NCI-H69 (cell line): ENCODE results near the gene DECR2.
"Not testable (repeated sequence)": the region's sequence is repeated elsewhere in the genome, so short reads cannot be mapped to it uniquely, and the experiment has no call there.

ENCODE experiments used
- DNase-seq: peaks from one replicate; lab custom pipeline; 2025; lab: John Stamatoyannopoulos, UW

The DECR2 gene

GRCh38 chr16:401468-402348, at the start of gene DECR2:
DECR2 (plus strand) TSS chr16:401885; CDS start chr16:401964, 79 bp downstream.
- DNase-seq: peak; percentile 96

- DNase-seq: peak; percentile 100
These were observed 48.9 kb upstream of the DECR2 start, which contains the start of gene AXIN1 for GRCh38 chr16:352547-353403. AXIN1 (minus strand) TSS chr16:352723; CDS start chr16:347025, 5,698 bp downstream.

GRCh38 chr16:353404-354290, 48.0 kb upstream of the DECR2 start:
- no peak for DNase-seq

GRCh38 chr16:354291-354881, 47.3 kb upstream of the DECR2 start:
- DNase-seq: no peak

- DNase-seq: no peak
These were observed 46.7 kb upstream of the DECR2 start for GRCh38 chr16:354971-355461.

GRCh38 chr16:356741-357140, 44.9 kb upstream of the DECR2 start:
- no peak for DNase-seq

- DNase-seq: no peak
These were observed 42.5 kb upstream of the DECR2 start for GRCh38 chr16:359067-359763.

- no peak for DNase-seq
These were observed 41.6 kb upstream of the DECR2 start for GRCh38 chr16:359871-360697.

GRCh38 chr16:360698-361336, 40.9 kb upstream of the DECR2 start:
- no peak for DNase-seq

- DNase-seq: peak; percentile 60
These were observed 40.3 kb upstream of the DECR2 start for GRCh38 chr16:361341-361871.

GRCh38 chr16:361872-362701, 39.6 kb upstream of the DECR2 start:
- peak; percentile 79 for DNase-seq

GRCh38 chr16:362702-362999, 39.0 kb upstream of the DECR2 start:
- DNase-seq: not testable (repeated sequence)

- DNase-seq: no peak
These were observed 38.4 kb upstream of the DECR2 start for GRCh38 chr16:363110-363765.

GRCh38 chr16:363766-364490, 37.8 kb upstream of the DECR2 start:
- no peak for DNase-seq

- no peak for DNase-seq
These were observed 36.8 kb upstream of the DECR2 start for GRCh38 chr16:364595-365491.

- no peak for DNase-seq
These were observed 35.2 kb upstream of the DECR2 start for GRCh38 chr16:366476-366875.
